GM19452 (cell line): ENCODE data around the gene CDC123.
"Not testable (repeated sequence)": the region's sequence is repeated elsewhere in the genome, so short reads cannot be mapped to it uniquely, and the experiment has no call there.

Experiments
- ATAC-seq: cut with Tn5 transposase; IDR thresholded peaks from one replicate; pipeline ENCODE4 v1.9.1; 2021; ENCODE audit not compliant: unreplicated experiment

Gene CDC123

GRCh38 chr10:12195603-12196506 is at the start of gene CDC123, which contains the start of gene NUDT5:
TSS of gene CDC123 (plus strand) at chr10:12196188. CDS start at chr10:12196246, 58 bp downstream.
TSS of gene NUDT5 (minus strand) at chr10:12195891. CDS start at chr10:12186291, 9,600 bp downstream.
- ATAC-seq, result peak; percentile 87

- ATAC-seq, result no peak
Observed at GRCh38 chr10:12150163-12150562, 45.8 kb upstream of the CDC123 start.

GRCh38 chr10:12154516-12154915 is 41.5 kb upstream of the CDC123 start:
- no peak for ATAC-seq

- no peak for ATAC-seq
Observed at GRCh38 chr10:12156367-12157123, 39.4 kb upstream of the CDC123 start.

- ATAC-seq, result no peak
Observed at GRCh38 chr10:12158111-12158510, 37.9 kb upstream of the CDC123 start.

- no peak for ATAC-seq
Observed at GRCh38 chr10:12160664-12161063, 35.3 kb upstream of the CDC123 start.

- no peak for ATAC-seq
Observed at GRCh38 chr10:12162927-12163326, 33.1 kb upstream of the CDC123 start.

- no peak for ATAC-seq
Observed at GRCh38 chr10:12164085-12164484, 31.9 kb upstream of the CDC123 start.

GRCh38 chr10:12165036-12165435 is 31.0 kb upstream of the CDC123 start:
- ATAC-seq, result no peak

- no peak for ATAC-seq
Observed at GRCh38 chr10:12165999-12166775, 29.8 kb upstream of the CDC123 start.

GRCh38 chr10:12171512-12171911 is 24.5 kb upstream of the CDC123 start:
- not testable (repeated sequence) for ATAC-seq

- ATAC-seq, result no peak
Observed at GRCh38 chr10:12177642-12178041, 18.3 kb upstream of the CDC123 start.

- ATAC-seq, result no peak
Observed at GRCh38 chr10:12179606-12180170, 16.3 kb upstream of the CDC123 start.

GRCh38 chr10:12180221-12180974 is 15.6 kb upstream of the CDC123 start:
- ATAC-seq, result no peak

- ATAC-seq, result peak; percentile 67
Observed at GRCh38 chr10:12181065-12181775, 14.8 kb upstream of the CDC123 start.

- no peak for ATAC-seq
Observed at GRCh38 chr10:12184165-12184564, 11.8 kb upstream of the CDC123 start.

GRCh38 chr10:12186323-12186722 is 9.7 kb upstream of the CDC123 start:
- no peak for ATAC-seq

- no peak for ATAC-seq
Observed at GRCh38 chr10:12187321-12187905, 8.6 kb upstream of the CDC123 start.

- ATAC-seq, result no peak
Observed at GRCh38 chr10:12188656-12189055, 7.3 kb upstream of the CDC123 start.
